Caco-2 (cell line): Measurements from ENCODE around the gene SERINC2. TPM values are rescaled to one million over a fixed set of nuclear protein-coding genes. Genes with fewer than 3 reads are reported as not detected.

Experiments used
- BruUV-seq: library from RNA; stranded (reverse); fragments of 400-500 nt; replicated peaks from 2 replicates; lab custom pipeline; 2021; lab: Mats Ljungman, UMichigan
- CTCF ChIA-PET: fragments of 300-600 bp; sonication (Branson Sonifier 250); formaldehyde crosslinking; loops from one replicate; lab custom pipeline; 2022; ENCODE audit warnings: antibody characterized with exemption; lab: Charles Lee
- POLR2A ChIA-PET: fragments of 300-600 bp; sonication (Branson Sonifier 250); formaldehyde crosslinking; loops from one replicate; lab custom pipeline; 2022; ENCODE audit warnings: antibody characterized with exemption; lab: Charles Lee
- DNase-seq, 2 experiments: peaks; one replicate each; pipeline versions ENCODE4 v3.0.0 to v3.0.0-alpha.2; 2020 to 2022
- H3K27me3 ChIP-seq: replicated peaks from 2 replicates; pipeline ENCODE4 v1.6.0; 2011; ENCODE audit warnings: low read length; ENCODE audit not compliant: control insufficient read depth, insufficient read depth
- H3K36me3 ChIP-seq: 2 replicates; pipeline ENCODE4 v1.5.1; 2011; ENCODE audit warnings: low read length; ENCODE audit not compliant: control insufficient read depth, insufficient read depth
- H3K4me1 ChIP-seq: fragments of 250-450 bp; sonication (Bioruptor Pico); 2 replicates; pipeline ENCODE4 v1.5.1; 2020; ENCODE audit warnings: mild to moderate bottlenecking
- H3K4me3 ChIP-seq: 2 replicates; pipeline ENCODE4 v1.5.1; 2011; ENCODE audit warnings: low read depth, mild to moderate bottlenecking, control low read depth, low read length
- H3K9me3 ChIP-seq: fragments of 250-450 bp; sonication (Bioruptor Pico); 2 replicates; pipeline ENCODE4 v1.5.1; 2020; ENCODE audit warnings: mild to moderate bottlenecking, moderate library complexity
- H3K27ac Mint-ChIP-seq: one replicate; pipeline ENCODE4 v1.8.0; 2022; ENCODE audit warnings: mixed read lengths; ENCODE audit not compliant: unreplicated experiment
- H3K27me3 Mint-ChIP-seq: one replicate; pipeline ENCODE4 v1.8.0; 2022; ENCODE audit warnings: mixed read lengths; ENCODE audit not compliant: insufficient read depth, unreplicated experiment
- H3K36me3 Mint-ChIP-seq: one replicate; pipeline ENCODE4 v1.8.0; 2022; ENCODE audit warnings: mild to moderate bottlenecking, mixed read lengths; ENCODE audit not compliant: insufficient read depth, unreplicated experiment
- H3K4me1 Mint-ChIP-seq: one replicate; pipeline ENCODE4 v1.8.0; 2022; ENCODE audit warnings: low read depth, mixed read lengths; ENCODE audit not compliant: unreplicated experiment
- H3K4me3 Mint-ChIP-seq: one replicate; pipeline ENCODE4 v1.8.0; 2022; ENCODE audit warnings: mild to moderate bottlenecking, moderate library complexity, mixed read lengths; ENCODE audit not compliant: unreplicated experiment
- H3K9me3 Mint-ChIP-seq: one replicate; pipeline ENCODE4 v1.8.0; 2022; ENCODE audit warnings: mixed read lengths; ENCODE audit not compliant: unreplicated experiment
- intact Hi-C: fragments of 100-400 bp; cut with micrococcal nuclease; formaldehyde crosslinking; loops from one replicate; pipeline ENCODE4 v1.10.0; 2022; ENCODE audit not compliant: unreplicated experiment
- total RNA-seq: library from RNA; stranded (reverse); gene quantifications from 2 replicates; pipeline ENCODE4 v1.2.3, GENCODE V29; 2022
- TF ChIP-seq, protein P1 (sequence below), 2 experiments: fragments of 200-600 bp in 1 of 2; IDR thresholded peaks; 1 replicate in 1 of 2; 2 replicates in 1 of 2; pipeline versions ENCODE4 v1.5.1 to v1.8.0; 2011 to 2022; ENCODE audit warnings: antibody characterized with exemption in 1 of 2, control low read depth in 1 of 2, inconsistent platforms in 1 of 2, low read depth in 1 of 2, low read length in 1 of 2, mild to moderate bottlenecking in 1 of 2, moderate library complexity in 1 of 2; ENCODE audit not compliant: insufficient read depth in 1 of 2, severe bottlenecking in 1 of 2, unreplicated experiment in 1 of 2

The SERINC2 gene
- total RNA-seq, 1 experiment from 2014 or later, result 30.0 TPM

DNA sequence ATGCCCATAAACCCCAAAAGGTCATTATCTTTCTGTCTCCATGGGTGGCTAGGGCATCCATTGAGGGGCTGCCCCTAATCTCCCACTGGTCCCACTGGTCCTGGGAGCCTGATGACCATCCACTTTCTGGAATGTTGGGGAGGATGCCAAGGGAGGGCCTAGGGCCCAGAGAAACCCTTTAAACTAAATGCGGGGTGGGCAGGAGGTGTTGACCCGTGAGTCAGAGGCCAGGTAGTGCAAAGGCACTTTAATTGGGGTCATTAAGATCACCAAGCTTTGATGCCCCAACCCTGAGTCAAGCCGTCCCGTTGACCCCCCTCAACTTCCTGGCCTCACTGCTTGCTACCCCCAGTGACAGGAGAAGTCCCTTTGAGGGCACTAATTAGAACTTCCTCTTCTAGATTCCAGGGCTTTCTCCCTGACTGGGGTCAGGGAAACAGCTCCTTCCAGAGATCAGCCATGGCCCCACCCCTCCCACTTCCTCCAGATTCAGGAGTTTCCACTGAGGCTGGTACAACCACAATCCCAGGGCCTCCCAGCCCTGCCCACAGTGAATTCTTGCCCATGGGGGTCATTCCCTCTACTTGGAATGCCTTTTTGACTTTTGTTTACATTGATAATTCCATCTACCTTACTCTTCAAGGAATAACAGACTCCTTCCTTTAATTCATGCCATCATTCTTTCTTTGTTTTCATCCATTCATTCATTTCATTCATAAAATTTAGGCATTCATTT is 15.5 kb upstream of the SERINC2 start:
- no peaks in the 10 kb centered on the region for H3K27me3 Mint-ChIP-seq
- TF ChIP-seq, protein P1, sequence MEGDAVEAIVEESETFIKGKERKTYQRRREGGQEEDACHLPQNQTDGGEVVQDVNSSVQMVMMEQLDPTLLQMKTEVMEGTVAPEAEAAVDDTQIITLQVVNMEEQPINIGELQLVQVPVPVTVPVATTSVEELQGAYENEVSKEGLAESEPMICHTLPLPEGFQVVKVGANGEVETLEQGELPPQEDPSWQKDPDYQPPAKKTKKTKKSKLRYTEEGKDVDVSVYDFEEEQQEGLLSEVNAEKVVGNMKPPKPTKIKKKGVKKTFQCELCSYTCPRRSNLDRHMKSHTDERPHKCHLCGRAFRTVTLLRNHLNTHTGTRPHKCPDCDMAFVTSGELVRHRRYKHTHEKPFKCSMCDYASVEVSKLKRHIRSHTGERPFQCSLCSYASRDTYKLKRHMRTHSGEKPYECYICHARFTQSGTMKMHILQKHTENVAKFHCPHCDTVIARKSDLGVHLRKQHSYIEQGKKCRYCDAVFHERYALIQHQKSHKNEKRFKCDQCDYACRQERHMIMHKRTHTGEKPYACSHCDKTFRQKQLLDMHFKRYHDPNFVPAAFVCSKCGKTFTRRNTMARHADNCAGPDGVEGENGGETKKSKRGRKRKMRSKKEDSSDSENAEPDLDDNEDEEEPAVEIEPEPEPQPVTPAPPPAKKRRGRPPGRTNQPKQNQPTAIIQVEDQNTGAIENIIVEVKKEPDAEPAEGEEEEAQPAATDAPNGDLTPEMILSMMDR (IDR thresholded peaks at IDR 0.05; ENCODE audit: insufficient read depth in 1 of 2, low read depth in 1 of 2, low read length in 1 of 2, severe bottlenecking in 1 of 2, unreplicated experiment in 1 of 2), result no peak
- Histone ChIP-seq H3K36me3 (no peaks in the 10 kb centered on the region), H3K4me3 (no peak overlapping the region), H3K9me3 (no peaks in the 10 kb centered on the region), H3K27me3 (no peaks in the 10 kb centered on the region), H3K4me1 (peaks cover 10% of the 10 kb centered on the region; the same call in 1 of the 2 replicates)
- POLR2A ChIA-PET, result no interaction called here
- CTCF ChIA-PET, result interaction anchor here (2.0 kb wide), 1 partner anchor 25 kb away, joined by 8 read pairs; no protein-coding TSS in a partner anchor
- no peaks in the 10 kb centered on the region for H3K9me3 Mint-ChIP-seq
- H3K27ac Mint-ChIP-seq, result no peak overlapping the region
- H3K4me1 Mint-ChIP-seq, result peaks cover 10% of the 10 kb centered on the region
- BruUV-seq, result no TSS peak
- no peak overlapping the region for H3K4me3 Mint-ChIP-seq
- no peaks in the 10 kb centered on the region for H3K36me3 Mint-ChIP-seq
- intact Hi-C loops, result no loop called here
- no peak for DNase-seq

DNA sequence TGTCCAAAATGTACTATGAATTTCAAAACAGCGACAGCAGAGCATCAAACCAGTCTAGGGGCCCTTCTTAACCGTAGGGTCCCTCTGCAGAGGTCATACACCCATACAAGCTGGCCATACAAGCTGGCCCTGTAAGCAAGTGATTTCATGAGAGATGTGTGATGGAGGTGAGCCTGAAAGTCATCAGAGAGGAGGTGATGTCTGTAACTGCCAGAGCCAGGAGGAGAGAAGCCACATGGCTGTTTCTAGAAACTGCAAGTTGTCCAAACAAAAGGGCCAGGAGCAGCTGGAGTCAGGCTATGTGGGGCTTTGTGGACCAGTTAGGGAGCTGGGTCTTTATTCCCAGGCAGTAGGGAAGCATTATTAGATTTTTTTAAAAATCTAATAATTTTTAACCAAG is 14.8 kb upstream of the SERINC2 start:
- H3K4me3 Mint-ChIP-seq, result no peak overlapping the region
- DNase-seq, result no peak
- H3K36me3 Mint-ChIP-seq, result no peaks in the 10 kb centered on the region
- Histone ChIP-seq H3K4me1 (peaks cover 7% of the 10 kb centered on the region; the same call in 1 of the 2 replicates), H3K27me3 (no peaks in the 10 kb centered on the region), H3K9me3 (no peaks in the 10 kb centered on the region), H3K36me3 (no peaks in the 10 kb centered on the region), H3K4me3 (no peak overlapping the region)
- POLR2A ChIA-PET, result no interaction called here
- H3K9me3 Mint-ChIP-seq, result no peaks in the 10 kb centered on the region
- no TSS peak for BruUV-seq
- H3K4me1 Mint-ChIP-seq, result peaks cover 6% of the 10 kb centered on the region
- intact Hi-C loops, result no loop called here
- H3K27me3 Mint-ChIP-seq, result no peaks in the 10 kb centered on the region
- H3K27ac Mint-ChIP-seq, result no peak overlapping the region
- CTCF ChIA-PET, result interaction anchor here (2.0 kb wide), 1 partner anchor 24 kb away, joined by 8 read pairs; no protein-coding TSS in a partner anchor
- TF ChIP-seq, protein P1 (IDR thresholded peaks at IDR 0.05; ENCODE audit: insufficient read depth in 1 of 2, low read depth in 1 of 2, low read length in 1 of 2, severe bottlenecking in 1 of 2, unreplicated experiment in 1 of 2), result no peak

DNA sequence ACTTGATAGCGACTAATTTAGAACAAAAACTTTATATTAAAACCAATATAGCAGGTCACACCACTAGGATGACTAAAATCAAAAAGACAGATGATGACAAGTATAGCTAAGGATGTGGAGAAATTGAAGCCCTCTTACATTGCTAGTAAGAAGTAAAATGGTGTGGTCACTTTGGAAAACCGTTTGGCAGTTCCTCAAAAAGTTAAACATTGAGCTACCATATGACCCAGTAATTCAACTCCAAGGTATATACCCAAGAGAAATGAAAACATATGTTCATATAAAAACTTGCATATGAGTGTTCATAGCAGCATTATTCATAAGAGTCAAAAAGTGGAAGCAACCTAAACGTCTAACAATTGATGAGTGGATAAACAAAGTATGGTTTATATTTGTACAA is 13.0 kb upstream of the SERINC2 start:
- Mint-ChIP-seq H3K9me3 (no peaks in the 10 kb centered on the region), H3K4me3 (no peak overlapping the region), H3K27ac (no peak overlapping the region), H3K27me3 (no peaks in the 10 kb centered on the region), H3K4me1 (peaks cover 6% of the 10 kb centered on the region), H3K36me3 (no peaks in the 10 kb centered on the region)
- ChIA-PET POLR2A (no interaction called here), CTCF (no interaction called here)
- H3K4me3 ChIP-seq, result no peak overlapping the region
- H3K9me3 ChIP-seq, result no peaks in the 10 kb centered on the region
- TF ChIP-seq, protein P1 (IDR thresholded peaks at IDR 0.05; ENCODE audit: insufficient read depth in 1 of 2, low read depth in 1 of 2, low read length in 1 of 2, severe bottlenecking in 1 of 2, unreplicated experiment in 1 of 2), result no peak
- no peaks in the 10 kb centered on the region for H3K27me3 ChIP-seq
- no TSS peak for BruUV-seq
- H3K4me1 ChIP-seq, result peaks cover 7% of the 10 kb centered on the region; the same call in 1 of the 2 replicates
- H3K36me3 ChIP-seq, result no peaks in the 10 kb centered on the region
- intact Hi-C loops, result no loop called here
- no peak for DNase-seq
